Activated B cell treated with CpG ODN at 0.5 μM for 24 hours (primary cell): ENCODE data around the gene HOXB3. TPM values are rescaled to one million over a fixed set of nuclear protein-coding genes. Genes with fewer than 3 reads are reported as not detected.

Experiments
- ATAC-seq: fragments of 200-7000 bp; cut with Tn5 transposase; one replicate; pipeline ENCODE4 v1.10.0; 2021; ENCODE audit warnings: low read depth, mild to moderate bottlenecking, moderate library complexity
- CTCF ChIA-PET: fragments of 350-600 bp; sonication (Branson Sonifier 250); formaldehyde crosslinking; loops from one replicate; lab custom pipeline; 2021; ENCODE audit warnings: antibody characterized with exemption; lab: Charles Lee
- POLR2A ChIA-PET: fragments of 350-600 bp; sonication (Branson Sonifier 250); formaldehyde crosslinking; loops from one replicate; lab custom pipeline; 2021; ENCODE audit warnings: antibody characterized with exemption; lab: Charles Lee
- DNase-seq: peaks from one replicate; pipeline ENCODE4 v3.0.0; 2022
- H3K27ac Mint-ChIP-seq: one replicate; pipeline ENCODE4 v1.8.0; 2020; ENCODE audit warnings: mixed read lengths
- H3K27me3 Mint-ChIP-seq: one replicate; pipeline ENCODE4 v1.8.0; 2021; ENCODE audit warnings: mixed read lengths
- H3K36me3 Mint-ChIP-seq: one replicate; pipeline ENCODE4 v1.8.0; 2021; ENCODE audit warnings: low read depth, mixed read lengths
- H3K4me1 Mint-ChIP-seq: one replicate; pipeline ENCODE4 v1.8.0; 2021; ENCODE audit warnings: mixed read lengths
- H3K4me3 Mint-ChIP-seq: one replicate; pipeline ENCODE4 v1.8.0; 2020; ENCODE audit warnings: mild to moderate bottlenecking, mixed read lengths
- H3K9me3 Mint-ChIP-seq: one replicate; pipeline ENCODE4 v1.8.0; 2020; ENCODE audit warnings: mixed read lengths
- intact Hi-C: fragments of 100-400 bp; cut with micrococcal nuclease; formaldehyde crosslinking; loops from one replicate; pipeline ENCODE4 v1.15.1; 2024
- total RNA-seq: library from RNA; stranded (reverse); gene quantifications from 2 replicates; pipeline ENCODE4 v1.2.3, GENCODE V29; 2022
- TF ChIP-seq, protein P1 (sequence below): fragments of 200-600 bp; IDR thresholded peaks from one replicate; pipeline ENCODE4 v1.8.0; 2022; ENCODE audit warnings: antibody characterized with exemption, mild to moderate bottlenecking

Gene HOXB3
- total RNA-seq, 1 donor from 2014 or later: 2.6 TPM

- Mint-ChIP-seq H3K36me3 (no peaks in the 10 kb centered on the region), H3K27ac (no peak overlapping the region), H3K4me1 (peaks cover 9% of the 10 kb centered on the region), H3K9me3 (no peaks in the 10 kb centered on the region), H3K27me3 (peaks cover 22% of the 10 kb centered on the region), H3K4me3 (no peak overlapping the region)
- ATAC-seq: no peak
- CTCF ChIA-PET: no interaction called here
- no peak for DNase-seq
- POLR2A ChIA-PET: no interaction called here
- TF ChIP-seq, protein P1, sequence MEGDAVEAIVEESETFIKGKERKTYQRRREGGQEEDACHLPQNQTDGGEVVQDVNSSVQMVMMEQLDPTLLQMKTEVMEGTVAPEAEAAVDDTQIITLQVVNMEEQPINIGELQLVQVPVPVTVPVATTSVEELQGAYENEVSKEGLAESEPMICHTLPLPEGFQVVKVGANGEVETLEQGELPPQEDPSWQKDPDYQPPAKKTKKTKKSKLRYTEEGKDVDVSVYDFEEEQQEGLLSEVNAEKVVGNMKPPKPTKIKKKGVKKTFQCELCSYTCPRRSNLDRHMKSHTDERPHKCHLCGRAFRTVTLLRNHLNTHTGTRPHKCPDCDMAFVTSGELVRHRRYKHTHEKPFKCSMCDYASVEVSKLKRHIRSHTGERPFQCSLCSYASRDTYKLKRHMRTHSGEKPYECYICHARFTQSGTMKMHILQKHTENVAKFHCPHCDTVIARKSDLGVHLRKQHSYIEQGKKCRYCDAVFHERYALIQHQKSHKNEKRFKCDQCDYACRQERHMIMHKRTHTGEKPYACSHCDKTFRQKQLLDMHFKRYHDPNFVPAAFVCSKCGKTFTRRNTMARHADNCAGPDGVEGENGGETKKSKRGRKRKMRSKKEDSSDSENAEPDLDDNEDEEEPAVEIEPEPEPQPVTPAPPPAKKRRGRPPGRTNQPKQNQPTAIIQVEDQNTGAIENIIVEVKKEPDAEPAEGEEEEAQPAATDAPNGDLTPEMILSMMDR: no peak
- intact Hi-C loops: no loop called here
Measured at GRCh38 chr17:48549914-48550501, 40.0 kb downstream of the HOXB3 start.

- no peak for ATAC-seq
- Mint-ChIP-seq H3K27me3 (peaks cover 22% of the 10 kb centered on the region), H3K36me3 (no peaks in the 10 kb centered on the region), H3K4me3 (no peak overlapping the region), H3K27ac (no peak overlapping the region), H3K4me1 (peaks cover 13% of the 10 kb centered on the region), H3K9me3 (no peaks in the 10 kb centered on the region)
- TF ChIP-seq, protein P1: no peak
- ChIA-PET CTCF (no interaction called here), POLR2A (no interaction called here)
- intact Hi-C loops: no loop called here
- no peak for DNase-seq
Measured at GRCh38 chr17:48549281-48549630, 40.8 kb downstream of the HOXB3 start.

DNA sequence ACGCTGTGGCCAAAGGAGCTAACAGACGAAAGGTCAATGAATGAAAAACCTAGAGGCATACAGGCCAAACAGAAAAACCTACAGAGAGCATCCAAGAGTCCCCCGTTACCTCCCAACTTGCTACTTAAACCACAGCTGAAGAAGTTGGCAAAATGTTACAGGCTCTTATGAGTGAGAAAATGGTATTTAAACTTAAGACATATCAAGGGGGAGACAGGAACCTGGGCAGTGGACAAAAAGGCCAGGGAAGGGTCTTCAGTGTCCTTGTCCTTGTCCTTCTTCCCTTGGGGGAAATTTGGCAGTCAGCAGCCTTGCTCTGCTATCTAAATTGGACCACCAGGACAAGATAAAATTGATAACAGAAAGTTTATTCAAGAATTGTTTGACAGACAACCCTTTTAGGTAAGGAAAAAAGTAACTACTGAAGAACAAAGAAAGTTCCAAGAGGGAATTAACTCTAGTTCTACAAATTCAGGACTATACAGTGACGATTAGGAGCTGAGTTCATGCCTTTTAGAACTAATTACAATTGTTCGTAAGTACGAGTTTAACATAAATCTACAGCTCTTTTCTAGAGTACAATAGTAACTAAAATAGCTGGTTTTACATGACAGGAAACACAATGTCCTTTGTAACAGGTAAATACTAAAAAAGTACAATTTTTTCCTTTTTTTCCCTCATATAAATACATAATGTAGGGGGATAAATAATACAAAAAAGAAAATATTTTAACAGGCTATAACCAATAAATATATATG, 41.3 kb downstream of the HOXB3 start:
- DNase-seq (no peak), ATAC-seq (no peak)
- Mint-ChIP-seq H3K4me3 (peak overlapping the region; percentile 41), H3K9me3 (no peaks in the 10 kb centered on the region), H3K27me3 (peaks cover 22% of the 10 kb centered on the region), H3K36me3 (no peaks in the 10 kb centered on the region), H3K4me1 (peaks cover 17% of the 10 kb centered on the region), H3K27ac (no peak overlapping the region)
- TF ChIP-seq, protein P1: no peak
- ChIA-PET CTCF (interaction anchor here (0.6 kb wide), 1 partner anchor 19 kb away, joined by 3 read pairs; no protein-coding TSS in a partner anchor), POLR2A (no interaction called here)
- intact Hi-C loops: no loop called here

DNA sequence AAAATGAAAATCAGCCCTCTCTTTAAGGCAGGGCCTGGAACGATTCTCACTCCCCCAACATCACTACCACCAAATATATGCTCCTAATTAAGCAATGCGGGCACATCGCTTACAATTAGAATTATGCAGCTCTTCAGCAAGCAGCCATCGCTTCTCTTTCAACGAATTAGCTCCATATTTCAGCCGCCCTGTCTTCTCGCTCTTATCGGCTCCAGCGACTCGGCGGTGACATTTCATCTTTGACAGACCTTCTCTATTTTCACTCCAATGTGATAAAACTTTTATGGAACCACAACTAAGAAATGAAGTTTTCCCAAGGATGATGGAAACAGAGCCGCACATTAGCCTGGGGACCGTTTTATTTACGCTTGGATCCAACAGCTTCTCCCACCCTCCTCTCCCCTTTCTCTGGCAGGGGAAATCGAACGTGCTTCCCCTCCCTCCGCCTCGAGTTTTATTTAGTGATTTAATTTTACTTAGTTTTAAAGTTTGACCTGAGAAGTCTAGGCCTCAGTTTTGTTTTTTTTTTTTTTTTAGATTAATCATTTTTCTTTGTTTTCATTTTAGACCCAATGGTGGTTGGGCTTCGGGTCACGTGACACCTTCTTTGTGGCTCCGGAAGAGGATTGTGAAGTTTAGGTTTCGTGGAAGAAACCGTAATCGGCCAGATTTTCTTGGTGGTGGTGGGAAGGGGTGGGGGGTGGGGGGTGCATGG, 42.1 kb downstream of the HOXB3 start:
- H3K4me3 Mint-ChIP-seq: peak overlapping the region; percentile 41

More for the DNA sequence above, 42.1 kb downstream of the HOXB3 start:
- Mint-ChIP-seq H3K9me3 (no peaks in the 10 kb centered on the region), H3K36me3 (no peaks in the 10 kb centered on the region), H3K27ac (peak overlapping the region; percentile 2), H3K27me3 (peaks cover 22% of the 10 kb centered on the region), H3K4me1 (peaks cover 21% of the 10 kb centered on the region)
- DNase-seq (no peak), ATAC-seq (no peak)
- TF ChIP-seq, protein P1: no peak
- ChIA-PET CTCF (no interaction called here), POLR2A (interaction anchor here (0.7 kb wide), 1 partner anchor 577 kb away, joined by 4 read pairs; no protein-coding TSS in a partner anchor)
- intact Hi-C loops: no loop called here
